ENCODE results near the gene MBNL2. TPM values are rescaled to one million over a fixed set of nuclear protein-coding genes. Genes with fewer than 3 reads are reported as not detected.

The MBNL2 gene
- total and polyA plus RNA-seq, 2 of the 13 experiments (the other 11 are each of a cell fraction or from before 2014, with no cell fraction given) = 30.8 to 59.0 TPM

GRCh38 chr13:97234742-97235141 lies 12.6 kb downstream of the MBNL2 start (continued):
- TF ChIP-seq ZBTB39 (CRISPR knock-in tag; IDR thresholded peaks at IDR 0.05) (no peak), ZNF513 (CRISPR knock-in tag; conservative IDR thresholded peaks at IDR 0.05) (no peak), ATM (IDR thresholded peaks at IDR 0.05; ENCODE audit: borderline replicate concordance) (no peak)

- H3K36me3 ChIP-seq (replicated peaks in 1 of 2; ENCODE audit: control insufficient read depth in 1 of 2, insufficient read depth in 2 of 2, low read length in 2 of 2) = peaks cover 7 to 52% of the 10 kb centered on the region in 2 experiments
- BruUV-seq (replicated peaks) = no TSS peak
- no peak for FAIRE-seq
These were observed 13.6 kb downstream of the MBNL2 start for GRCh38 chr13:97235549-97236231.

More at GRCh38 chr13:97235549-97236231, 13.6 kb downstream of the MBNL2 start:
- Histone ChIP-seq H3K4me3 (replicated peaks in 1 of 3; ENCODE audit: insufficient read depth in 1 of 3, low read depth in 2 of 3, low read length in 3 of 3) (no peak overlapping the region), H3K79me2 (ENCODE audit: insufficient read depth, low read length) (peaks cover 98% of the 10 kb centered on the region), H3K4me1 (ENCODE audit: insufficient read depth, low read length) (peaks cover 99% of the 10 kb centered on the region), H3K4me2 (ENCODE audit: low read depth, low read length) (no peak overlapping the region), H3K27me3 (ENCODE audit: control insufficient read depth in 1 of 2, insufficient read depth in 2 of 2, low read length in 2 of 2) (no peaks in the 10 kb centered on the region), H2AFZ (ENCODE audit: low read length) (no peak overlapping the region), H3K9me3 (ENCODE audit: low read length) (no peaks in the 10 kb centered on the region), H3K27ac (ENCODE audit: extremely low read length, insufficient read depth, low read length) (no peak overlapping the region), H3K9ac (ENCODE audit: insufficient read depth, low read depth, low read length) (no peak overlapping the region), H4K20me1 (ENCODE audit: insufficient read depth, low read length) (peaks cover 97% of the 10 kb centered on the region)
- intact Hi-C loops (cut with micrococcal nuclease; ENCODE audit: unreplicated experiment) (no loop called here), in situ Hi-C loops (cut with HindIII; ENCODE audit: extremely low pct_ligation_motif_present, low pct_unique_long_range_greater_than_20kb) (no loop called here)
- POLR2A ChIA-PET = interaction anchor here (2.9 kb wide), 1 partner anchor 11 kb away, joined by 13 read pairs; no protein-coding TSS in a partner anchor
- TF ChIP-seq ZNF687 (CRISPR knock-in tag; IDR thresholded peaks at IDR 0.05) (peak; percentile 22; the same call in 1 of the 2 replicates), ZBTB33 (CRISPR knock-in tag; IDR thresholded peaks at IDR 0.05) (peak; percentile 82), RBM22 (optimal IDR thresholded peaks at IDR 0.05; ENCODE audit: low read length) (peak; percentile 46), POGZ (CRISPR knock-in tag; IDR thresholded peaks at IDR 0.05) (0 out of 2 replicates have a peak, but pooled peaks have one; percentile 27), ZBTB38 (CRISPR knock-in tag; IDR thresholded peaks at IDR 0.05) (peak; percentile 72; the same call in 1 of the 2 replicates), ZNF672 (CRISPR knock-in tag; IDR thresholded peaks at IDR 0.05) (no peak)
- CTCF ChIA-PET (ENCODE audit: low intra/inter-chr PET ratio, low total read pairs) = no interaction called here
- ATAC-seq (no peak), DNase-seq (ENCODE audit: low spot score) (no peak)
- 98% methylated on average over 17 of the region's 18 CpGs for WGBS (ENCODE audit: low lambda C conversion rate)
